CMK (cell line): Measurements from ENCODE around the gene FNDC3B.

Experiments used
- DNase-seq: peaks from one replicate; pipeline ENCODE4 v3.0.0-alpha.2; 2010; ENCODE audit warnings: low read depth

FNDC3B gene

GRCh38 chr3:172189987-172190603 is 150.7 kb downstream of the FNDC3B start:
- no peak for DNase-seq

DNA sequence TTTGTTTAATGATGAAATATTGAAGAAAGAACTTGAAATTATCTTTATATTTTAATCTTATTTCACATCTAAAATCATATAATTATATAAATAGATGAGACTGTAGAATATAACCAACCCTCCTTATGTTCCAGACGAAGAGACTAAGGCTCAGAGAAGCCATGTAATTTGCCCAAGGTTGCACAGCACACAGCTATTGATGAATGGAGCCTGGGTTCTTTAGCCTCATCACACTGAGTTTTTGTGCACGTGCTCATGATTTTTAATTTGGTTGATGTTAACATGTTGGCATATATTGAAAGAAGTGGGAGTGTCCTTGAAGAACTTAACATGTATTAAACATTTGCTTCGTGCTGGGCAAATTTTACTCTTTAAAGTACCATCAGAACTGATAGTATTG is 151.6 kb downstream of the FNDC3B start:
- no peak for DNase-seq

- no peak for DNase-seq
These were observed 152.3 kb downstream of the FNDC3B start for GRCh38 chr3:172191629-172192028.

GRCh38 chr3:172192830-172193415 is 153.5 kb downstream of the FNDC3B start:
- no peak for DNase-seq

GRCh38 chr3:172193436-172193835 is 154.1 kb downstream of the FNDC3B start:
- DNase-seq, result no peak

- DNase-seq, result no peak
These were observed 155.5 kb downstream of the FNDC3B start for GRCh38 chr3:172194702-172195406.

- DNase-seq, result no peak
These were observed 156.0 kb downstream of the FNDC3B start for GRCh38 chr3:172195407-172195754.

DNA sequence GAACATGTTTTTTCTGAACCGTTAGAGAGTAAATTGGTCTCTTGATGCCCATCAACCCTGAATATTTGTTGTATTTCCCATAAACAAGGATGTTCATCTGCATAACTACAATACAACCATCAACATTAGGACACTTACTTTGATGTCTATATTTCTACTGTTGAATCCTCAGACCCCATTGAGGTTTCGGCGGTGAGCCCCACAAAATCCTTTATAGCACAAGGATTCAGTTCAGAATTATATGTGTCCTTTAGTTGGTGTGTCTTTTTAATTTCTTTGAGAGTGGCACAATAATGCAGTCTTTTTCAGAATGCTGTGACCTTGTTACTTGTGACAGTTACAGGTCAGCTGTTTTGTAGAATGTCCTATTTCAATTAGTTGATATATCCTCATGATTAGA is 158.0 kb downstream of the FNDC3B start:
- DNase-seq, result no peak

DNA sequence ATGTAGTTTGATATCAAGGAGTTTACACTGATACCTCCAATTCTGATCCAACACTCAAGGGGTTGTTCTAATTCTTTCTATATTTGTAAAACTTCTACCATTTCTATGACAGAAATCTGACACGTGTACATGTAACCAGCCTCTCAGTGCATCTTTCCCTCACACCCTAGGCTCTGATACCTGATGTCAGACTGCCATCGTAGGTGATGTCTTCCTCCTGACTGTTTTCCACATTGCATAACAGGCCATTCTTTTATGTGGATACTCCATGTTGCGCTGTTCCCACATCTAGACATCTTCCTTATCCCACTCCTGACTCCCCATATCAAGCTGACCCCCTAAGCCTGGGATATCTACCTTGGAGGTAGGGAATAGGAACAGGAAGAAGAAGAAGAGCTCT is 159.1 kb downstream of the FNDC3B start:
- no peak for DNase-seq

- DNase-seq, result no peak
These were observed 160.5 kb downstream of the FNDC3B start for GRCh38 chr3:172199850-172200369.

DNA sequence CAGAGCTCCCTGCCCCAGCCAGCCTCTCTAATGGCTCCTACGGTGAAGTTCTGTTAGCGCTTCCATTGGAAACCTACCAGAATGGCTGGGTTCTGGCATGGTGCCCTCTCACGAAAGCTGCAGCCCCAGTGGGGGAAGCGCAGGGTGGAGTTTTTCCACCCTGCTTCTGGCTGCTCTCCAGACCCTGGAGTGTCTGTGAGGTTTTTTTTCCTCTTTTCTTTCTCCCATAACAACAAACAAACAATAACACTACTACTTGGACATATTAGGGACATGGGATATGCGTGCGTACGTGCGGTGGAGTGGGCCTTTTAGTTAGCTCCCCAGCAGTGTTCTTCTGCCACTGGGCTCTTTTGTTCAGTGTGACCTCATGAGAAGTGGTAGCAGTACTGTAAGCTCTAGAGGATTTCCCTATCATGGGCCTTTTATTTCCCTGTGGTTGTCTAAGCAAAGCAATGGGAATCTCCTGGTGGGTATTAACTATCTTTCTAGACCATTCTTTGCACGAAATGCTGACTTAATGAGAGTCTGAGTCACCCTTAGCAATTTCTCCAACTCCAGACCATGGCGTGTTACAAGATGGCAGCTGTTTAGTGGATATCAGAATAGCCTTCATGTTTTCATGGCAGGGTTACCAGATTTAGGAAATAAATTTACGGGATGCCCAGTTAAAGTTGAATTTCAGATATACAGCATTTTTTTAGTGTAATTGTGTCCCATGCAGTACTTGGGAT is 161.9 kb downstream of the FNDC3B start:
- no peak for DNase-seq

DNA sequence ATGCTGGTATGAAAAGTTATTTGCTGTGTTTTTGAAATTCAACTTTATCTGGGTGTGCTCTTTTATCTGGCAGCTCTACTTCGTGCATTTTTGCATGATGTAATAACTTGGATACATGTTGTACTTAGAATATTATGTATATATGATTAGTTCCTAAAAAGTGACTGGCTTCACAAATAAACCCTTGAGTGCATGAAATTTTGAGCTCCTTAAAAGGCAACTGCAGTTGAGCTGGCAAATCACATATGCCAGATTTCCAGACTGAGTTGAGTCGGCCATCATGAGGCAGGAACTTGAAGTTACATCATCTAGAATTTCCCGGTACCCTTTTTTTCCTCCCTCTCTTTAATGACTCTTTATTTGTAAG is 162.5 kb downstream of the FNDC3B start:
- DNase-seq, result no peak

DNA sequence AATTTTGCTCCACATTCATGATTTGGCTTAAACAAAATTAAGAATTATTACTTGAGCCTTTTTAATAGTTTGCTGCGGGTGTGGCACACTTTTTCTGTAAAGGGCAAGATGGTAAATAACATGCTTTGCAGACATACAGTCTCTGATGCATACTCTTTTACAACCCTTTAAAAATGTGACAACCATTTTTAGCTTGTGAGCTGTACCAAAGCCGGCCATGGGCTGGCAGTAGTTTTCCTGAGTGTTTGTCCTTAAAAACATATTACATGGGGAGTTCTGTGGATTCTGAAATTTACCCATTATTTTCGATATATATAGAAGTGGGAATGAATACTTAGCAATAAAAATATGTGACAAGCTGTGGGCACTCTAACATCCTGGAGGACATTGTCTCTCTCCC is 163.4 kb downstream of the FNDC3B start:
- no peak for DNase-seq

DNA sequence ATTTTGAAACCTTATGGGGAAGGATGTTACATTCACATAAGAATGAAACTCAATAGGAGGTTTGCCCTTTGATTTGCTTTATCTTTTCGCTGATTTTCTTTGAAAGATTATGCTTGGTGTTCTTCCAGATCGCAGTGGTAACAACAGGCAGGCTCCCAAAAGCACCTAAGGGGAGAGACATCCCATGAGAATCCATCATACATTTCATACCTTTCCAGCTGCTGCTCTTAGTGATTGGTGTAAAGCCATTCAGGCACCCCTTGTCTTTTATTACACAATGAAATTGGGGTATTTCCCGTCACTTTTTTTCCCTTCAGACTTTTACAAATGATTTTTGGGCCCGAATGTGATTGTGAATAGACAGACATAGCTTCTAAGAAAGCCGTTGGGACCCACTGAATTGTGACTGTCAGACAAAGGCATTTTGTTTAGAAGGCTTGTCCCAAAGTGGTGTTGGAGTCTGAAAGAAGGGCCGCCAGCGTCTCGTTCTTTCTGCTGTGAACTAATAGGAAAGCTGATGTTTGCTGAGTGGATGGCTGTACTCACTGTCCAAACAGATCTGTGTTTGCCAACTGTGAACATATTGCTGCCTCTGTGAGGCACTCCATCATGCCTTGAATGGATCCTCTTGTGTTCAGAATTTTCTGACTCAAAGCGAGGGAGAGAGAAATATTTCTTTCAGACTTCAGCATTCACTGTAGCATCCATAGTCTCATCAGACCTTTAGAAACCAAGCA is 164.3 kb downstream of the FNDC3B start:
- DNase-seq, result no peak

DNA sequence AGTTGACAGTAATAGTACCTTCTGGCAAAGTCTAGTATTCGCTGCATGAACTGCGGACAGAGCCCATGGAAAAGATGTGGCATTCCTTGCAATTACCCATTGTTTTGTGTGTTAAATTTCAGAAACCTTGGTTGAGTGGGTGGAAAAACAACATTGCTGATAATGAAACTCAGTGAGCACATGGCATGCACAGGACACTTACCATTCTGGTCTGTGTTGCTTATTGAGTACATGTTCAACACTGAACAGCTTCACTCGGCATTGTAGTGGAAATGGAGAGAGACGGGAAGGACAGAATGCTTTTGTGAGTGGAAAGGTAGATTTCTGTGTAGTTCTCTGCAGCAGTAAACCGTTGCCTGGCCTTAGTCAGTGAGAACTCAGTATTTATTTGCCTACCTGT is 165.3 kb downstream of the FNDC3B start:
- no peak for DNase-seq

DNA sequence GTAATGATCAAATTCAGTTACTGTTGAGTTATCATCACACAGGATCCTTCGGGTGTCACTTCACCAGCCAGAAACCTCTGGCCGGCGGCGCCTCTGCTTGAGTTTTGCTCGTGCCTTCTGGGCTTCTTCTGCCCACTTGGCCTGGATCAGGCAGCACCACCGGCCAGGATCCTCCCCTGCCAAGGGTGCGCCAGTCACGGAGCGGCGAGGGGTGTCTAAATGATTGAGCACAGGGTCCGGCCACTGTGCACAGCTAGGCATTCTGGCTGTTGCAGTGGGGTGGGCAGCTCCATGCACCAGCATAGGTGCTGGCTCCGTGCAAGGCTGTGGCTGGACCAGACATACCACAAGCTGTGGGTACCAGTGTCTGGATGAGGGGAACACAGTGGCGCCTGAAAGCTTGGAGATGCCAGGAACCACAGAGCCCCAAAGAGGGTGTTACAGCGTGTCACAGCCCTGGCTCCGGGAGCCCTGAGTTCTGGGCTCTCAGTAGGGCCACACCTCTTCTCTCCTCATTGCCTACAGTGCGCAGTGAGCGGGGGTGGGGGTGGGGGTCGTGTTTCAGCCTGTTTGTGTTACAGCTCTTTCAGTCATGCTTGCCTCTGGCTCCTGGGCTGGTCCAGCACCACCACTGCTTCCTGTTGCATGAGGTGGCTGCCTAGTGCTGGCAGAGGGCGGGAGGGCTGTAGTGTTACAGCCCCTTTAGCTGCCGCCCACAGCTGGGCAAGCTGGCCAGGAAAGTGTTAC is 169.4 kb downstream of the FNDC3B start:
- no peak for DNase-seq

GRCh38 chr3:172209333-172210321 is 170.2 kb downstream of the FNDC3B start:
- DNase-seq, result no peak

DNA sequence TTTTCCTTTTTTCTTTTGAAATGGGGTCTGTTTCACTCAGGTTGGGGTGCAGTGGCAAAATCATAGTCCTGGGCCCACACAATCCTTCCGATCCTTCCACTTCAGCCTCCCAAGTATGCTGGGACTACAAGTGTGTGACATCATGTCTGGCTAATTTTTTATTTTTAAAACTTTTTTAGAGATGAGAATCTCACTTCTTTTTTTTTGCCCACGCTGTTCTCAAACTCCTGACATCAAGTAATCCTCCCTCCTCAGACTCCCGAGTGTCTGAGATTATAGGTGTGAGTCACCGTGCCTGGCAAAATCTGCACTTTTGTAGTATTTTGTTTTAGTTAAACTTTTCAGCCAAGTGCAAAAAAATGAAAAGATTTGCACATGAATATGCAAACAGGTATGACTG is 171.0 kb downstream of the FNDC3B start:
- no peak for DNase-seq

DNA sequence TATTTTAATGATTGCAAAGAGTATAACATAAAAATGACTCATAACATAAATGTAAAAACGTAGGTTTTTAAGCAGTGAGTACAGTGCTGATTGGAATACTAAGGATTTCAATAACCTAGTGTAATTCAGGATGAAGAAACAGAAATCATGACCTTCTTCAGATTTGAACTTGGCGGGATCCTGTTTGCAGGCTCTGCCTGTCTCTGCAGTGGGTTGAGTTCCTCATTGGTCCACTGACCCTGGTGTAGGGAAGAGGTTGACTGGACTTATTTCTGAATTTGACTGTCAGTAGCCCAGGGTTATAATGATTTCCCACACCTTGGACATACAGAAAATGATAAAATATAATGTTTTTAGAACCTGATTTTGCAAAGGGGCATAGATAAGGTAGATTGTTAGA is 171.7 kb downstream of the FNDC3B start:
- no peak for DNase-seq

DNA sequence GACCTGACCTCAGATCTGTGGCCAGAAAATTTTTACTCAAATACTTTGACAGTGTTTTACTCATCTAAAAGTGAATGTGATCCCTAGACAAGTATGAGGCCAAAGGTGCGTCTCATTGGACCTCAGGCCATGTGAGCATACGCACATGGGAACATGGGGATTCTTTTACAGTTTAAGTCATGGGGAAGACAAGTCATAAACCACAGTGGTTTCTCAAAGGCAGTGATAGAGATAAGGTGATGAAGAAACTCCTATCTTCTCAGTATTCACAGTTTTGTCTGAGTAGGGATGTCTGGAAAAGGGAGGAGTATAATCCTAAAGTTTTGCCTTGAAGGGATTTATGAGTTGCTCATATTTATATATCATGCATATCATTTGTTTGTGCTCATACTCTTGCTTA is 173.8 kb downstream of the FNDC3B start:
- no peak for DNase-seq
